22Rv1 (cell line): Measurements from ENCODE around the gene CDC25B.

ENCODE experiments used
- ZFX ChIP-seq: fragments of 450-650 bp; IDR thresholded peaks from 2 replicates; pipeline ENCODE4 v1.6.1; 2017; ENCODE audit warnings: antibody characterized with exemption, borderline replicate concordance
- TF ChIP-seq, protein P1 (sequence below): fragments of 450-650 bp; IDR thresholded peaks from 2 replicates; pipeline ENCODE4 v1.5.1; 2017; ENCODE audit warnings: mild to moderate bottlenecking

DNA sequence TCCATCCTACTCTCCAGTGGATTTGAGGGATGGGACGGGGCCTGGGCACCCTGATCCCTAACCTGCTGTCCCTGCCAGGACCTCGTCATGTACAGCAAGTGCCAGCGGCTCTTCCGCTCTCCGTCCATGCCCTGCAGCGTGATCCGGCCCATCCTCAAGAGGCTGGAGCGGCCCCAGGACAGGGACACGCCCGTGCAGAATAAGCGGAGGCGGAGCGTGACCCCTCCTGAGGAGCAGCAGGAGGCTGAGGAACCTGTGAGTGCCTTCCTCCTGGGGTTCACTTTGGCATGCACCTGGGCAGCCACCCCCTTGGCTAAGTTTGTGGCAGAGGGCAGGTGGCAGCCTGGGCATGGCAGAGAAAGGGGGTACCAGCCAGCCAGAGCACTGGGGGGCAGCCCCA is 5.7 kb downstream of the CDC25B start:
- TF ChIP-seq, protein P1, sequence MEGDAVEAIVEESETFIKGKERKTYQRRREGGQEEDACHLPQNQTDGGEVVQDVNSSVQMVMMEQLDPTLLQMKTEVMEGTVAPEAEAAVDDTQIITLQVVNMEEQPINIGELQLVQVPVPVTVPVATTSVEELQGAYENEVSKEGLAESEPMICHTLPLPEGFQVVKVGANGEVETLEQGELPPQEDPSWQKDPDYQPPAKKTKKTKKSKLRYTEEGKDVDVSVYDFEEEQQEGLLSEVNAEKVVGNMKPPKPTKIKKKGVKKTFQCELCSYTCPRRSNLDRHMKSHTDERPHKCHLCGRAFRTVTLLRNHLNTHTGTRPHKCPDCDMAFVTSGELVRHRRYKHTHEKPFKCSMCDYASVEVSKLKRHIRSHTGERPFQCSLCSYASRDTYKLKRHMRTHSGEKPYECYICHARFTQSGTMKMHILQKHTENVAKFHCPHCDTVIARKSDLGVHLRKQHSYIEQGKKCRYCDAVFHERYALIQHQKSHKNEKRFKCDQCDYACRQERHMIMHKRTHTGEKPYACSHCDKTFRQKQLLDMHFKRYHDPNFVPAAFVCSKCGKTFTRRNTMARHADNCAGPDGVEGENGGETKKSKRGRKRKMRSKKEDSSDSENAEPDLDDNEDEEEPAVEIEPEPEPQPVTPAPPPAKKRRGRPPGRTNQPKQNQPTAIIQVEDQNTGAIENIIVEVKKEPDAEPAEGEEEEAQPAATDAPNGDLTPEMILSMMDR: no peak
- TF ChIP-seq ZFX: no peak
